Anterior cingulate cortex (tissue), 58 donors: ENCODE results near the gene KCNC1.
A peak's percentile ranks its signal among the peaks of the same experiment; 100 is the strongest.

ENCODE experiments used
- DNase-seq, 58 donors: peaks; one replicate each; lab custom pipeline; 2025; lab: John Stamatoyannopoulos, UW

KCNC1 gene

DNA sequence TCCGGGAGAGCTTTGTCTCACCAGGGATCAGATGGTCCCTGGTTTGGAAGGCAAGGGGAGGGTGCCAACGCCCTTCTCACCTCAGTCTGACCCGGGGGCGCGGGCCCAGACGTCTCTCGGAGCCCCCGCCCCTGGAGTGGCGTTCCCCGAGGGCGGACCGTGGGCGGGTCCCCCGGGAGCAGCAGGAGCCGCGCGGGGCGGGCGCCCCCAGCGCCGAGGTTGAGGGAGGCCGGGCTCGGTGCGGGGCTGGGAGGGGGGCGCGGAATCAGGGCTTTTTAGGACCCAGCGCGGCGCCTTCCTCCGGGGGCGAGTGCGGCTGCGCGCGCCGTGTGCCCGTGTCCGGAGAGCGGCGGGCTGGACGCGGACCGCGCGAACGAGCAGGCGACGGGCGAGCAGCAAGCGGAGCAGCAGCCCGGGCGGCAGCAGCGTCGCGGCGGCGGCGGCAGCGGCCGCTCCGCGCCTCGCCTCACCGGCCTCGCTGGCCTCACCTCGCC is at the start of gene KCNC1:
KCNC1 (plus strand) TSS at position 364 of the 494 bp plus-strand sequence. CDS start 1,222 bp downstream, outside the sequence.
- peak in 35 of 58 donors; percentile 9 to 67 (median 39) for DNase-seq

DNA sequence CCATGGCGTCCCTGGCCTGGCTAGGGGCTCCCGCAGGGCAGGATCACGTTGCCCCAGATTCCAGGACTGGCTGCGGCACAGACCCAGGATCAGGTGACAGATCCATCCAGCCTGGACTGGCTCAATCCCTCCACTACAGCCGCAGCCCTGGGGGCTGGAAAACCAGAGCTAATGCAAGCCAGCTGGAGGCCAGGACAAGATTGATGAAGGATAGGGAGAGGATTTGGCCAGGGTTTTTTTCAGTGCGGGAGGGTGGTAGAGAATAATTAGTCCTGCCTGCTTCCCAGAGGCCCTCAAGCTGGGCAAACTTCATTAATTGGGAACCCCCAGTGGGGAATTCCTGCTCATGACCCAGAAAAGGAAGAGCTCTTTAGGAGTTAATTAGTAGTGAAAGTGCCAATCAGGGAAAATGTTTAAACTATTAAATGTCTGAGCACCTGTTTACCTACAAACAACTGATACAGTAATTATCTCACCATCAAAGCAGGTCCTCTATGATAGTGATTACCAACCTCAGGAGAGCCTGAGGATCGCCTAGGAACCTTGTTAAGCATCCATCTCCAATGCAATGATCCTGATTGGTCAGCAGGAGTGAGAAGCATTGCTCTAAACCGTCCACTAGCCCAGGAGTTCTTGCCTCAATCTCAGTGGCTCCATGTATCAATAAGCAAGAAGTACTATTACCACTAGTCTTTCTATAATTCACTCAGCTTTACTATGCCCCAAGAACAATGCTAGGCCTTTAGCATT is 48.2 kb upstream of the KCNC1 start:
- no peak for DNase-seq

DNA sequence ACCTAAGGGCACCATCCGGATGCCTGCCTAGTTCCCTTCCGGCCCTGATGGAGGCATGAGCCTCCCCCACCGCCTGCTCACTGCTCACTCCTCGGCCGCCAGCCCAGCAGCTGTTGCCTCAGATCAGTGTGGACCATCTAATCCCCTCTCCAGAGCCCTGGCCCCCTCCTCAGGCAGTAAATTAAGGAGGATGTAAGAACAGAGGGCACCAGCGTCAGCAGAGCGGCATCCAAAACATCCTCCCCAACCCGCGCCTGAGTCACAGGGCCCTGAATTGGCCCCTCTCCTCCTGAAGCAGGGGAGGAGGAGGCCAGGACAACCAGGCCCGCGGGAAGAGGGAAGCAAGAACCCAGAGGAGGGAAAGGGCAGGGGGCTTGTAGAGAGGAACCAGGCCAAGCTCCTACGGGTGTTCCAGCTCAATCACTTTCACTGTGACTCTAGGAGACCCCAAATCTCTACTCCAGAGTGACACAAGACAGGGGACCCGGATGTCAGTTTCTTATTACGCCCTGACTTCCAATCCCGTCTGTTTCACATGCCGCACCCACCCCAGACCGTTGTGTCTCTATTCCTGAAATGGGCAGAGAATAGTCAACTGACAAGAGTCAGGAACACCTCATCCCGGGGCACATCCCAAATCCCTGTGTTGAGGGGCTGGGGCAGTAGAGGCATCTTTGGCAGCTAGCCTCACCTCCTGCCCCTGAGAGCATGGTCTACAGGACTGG is 46.5 kb upstream of the KCNC1 start:
- DNase-seq: no peak

DNA sequence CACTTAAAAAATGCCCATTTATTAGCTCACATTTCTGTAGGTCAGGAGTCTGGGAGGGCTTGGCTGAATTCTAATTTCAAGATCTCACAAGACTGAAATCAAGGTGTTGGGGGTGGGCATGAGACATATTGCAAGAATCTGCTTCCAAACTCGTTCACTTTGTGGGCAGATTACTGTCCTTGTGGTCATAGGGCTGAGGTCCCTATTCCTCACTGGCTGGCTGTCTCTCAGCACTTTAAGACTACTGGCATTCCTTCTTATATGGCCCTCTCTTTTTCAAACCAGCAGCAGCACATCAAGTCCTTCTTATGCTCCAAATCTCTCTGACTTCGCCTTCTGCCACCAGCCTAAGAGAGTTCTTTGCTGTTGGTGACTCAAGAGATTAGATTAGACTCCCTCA is 43.0 kb upstream of the KCNC1 start:
- no peak for DNase-seq

DNA sequence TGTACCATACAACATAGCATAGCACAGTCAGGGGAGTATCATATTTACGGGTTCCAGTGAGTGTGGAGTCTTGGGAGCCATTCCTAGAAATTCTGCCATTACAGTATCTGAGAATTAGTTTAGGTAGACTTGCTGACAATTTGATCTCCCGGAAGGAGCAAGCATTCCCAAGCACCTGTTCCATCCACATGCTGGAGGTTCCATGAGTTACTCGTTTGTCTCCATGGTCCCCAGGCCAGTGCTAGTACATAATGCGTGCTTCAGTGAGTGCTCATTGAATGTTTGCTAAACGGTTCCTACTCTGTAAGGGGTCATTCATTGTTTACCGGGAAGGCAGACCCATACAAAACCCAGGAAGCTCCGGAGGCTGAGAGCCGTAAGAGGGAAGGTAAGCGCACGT is 42.6 kb upstream of the KCNC1 start:
- DNase-seq: no peak

DNA sequence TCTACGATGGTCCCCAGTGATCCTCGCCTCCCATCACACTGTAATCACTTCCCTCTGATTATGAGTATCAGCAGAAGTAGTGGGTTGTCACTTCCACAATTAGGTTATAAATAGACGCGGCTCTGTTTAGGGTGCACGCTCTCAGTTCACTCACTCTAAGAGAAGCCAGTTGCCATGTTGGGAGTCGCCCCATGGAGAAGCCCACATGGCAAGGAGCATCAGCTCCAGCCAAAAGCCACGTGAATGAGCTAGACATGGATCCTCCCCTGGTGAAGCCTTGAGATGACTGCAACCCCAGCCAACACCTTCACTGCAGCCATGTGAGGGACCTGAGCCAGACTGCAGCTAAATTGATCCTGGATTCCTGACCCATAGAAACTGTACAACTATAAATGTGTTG is 41.6 kb upstream of the KCNC1 start:
- no peak for DNase-seq

DNA sequence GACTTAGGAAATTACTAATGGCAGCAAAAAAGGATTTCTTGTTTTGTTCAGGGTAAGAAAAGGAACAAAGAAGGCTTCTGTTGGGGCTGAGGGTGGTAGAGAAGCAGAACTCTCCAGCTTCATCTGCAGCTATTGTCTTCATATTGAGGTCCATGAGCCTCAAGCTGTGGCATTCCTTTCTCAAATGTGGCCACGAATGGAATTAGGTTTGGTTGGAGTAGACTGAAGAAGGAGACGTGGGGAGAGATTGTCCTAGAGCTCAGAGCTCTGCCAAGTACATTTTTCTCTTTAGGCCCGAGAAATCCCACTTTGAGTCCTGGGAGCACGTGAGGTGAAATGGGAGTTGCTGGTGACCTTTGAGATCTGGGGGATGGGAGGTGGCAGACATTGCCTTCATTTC is 41.0 kb upstream of the KCNC1 start:
- DNase-seq: no peak

DNA sequence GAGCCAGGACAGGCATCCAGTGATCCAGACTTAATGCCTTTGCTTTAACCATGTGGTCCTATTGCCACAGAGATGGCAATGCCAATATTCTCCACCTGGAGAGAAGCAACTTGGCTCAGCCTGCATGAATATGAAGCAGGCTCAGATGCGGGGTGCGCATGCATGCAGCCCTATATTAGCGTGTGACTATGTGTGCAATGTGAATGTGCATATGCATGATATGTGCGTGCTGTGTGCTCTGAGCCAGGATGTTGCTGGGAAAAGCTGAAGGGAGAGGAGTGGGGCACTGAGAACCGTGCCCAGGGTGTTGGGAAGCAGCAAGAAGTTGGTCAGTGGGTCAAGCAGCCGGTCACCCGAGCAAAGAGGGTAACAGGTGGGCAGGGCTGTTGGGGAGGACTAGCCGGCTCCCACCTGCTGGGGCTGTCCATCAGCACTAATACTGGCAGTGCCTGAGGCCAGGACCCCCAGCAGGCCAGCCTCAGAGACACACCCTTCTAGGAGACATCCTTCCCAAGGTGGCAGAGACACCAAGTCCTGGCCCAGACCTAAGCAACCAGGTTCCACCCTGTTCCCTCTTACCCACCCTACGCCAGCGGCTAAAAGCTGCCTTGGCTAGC is 40.0 kb upstream of the KCNC1 start:
- DNase-seq: no peak

DNA sequence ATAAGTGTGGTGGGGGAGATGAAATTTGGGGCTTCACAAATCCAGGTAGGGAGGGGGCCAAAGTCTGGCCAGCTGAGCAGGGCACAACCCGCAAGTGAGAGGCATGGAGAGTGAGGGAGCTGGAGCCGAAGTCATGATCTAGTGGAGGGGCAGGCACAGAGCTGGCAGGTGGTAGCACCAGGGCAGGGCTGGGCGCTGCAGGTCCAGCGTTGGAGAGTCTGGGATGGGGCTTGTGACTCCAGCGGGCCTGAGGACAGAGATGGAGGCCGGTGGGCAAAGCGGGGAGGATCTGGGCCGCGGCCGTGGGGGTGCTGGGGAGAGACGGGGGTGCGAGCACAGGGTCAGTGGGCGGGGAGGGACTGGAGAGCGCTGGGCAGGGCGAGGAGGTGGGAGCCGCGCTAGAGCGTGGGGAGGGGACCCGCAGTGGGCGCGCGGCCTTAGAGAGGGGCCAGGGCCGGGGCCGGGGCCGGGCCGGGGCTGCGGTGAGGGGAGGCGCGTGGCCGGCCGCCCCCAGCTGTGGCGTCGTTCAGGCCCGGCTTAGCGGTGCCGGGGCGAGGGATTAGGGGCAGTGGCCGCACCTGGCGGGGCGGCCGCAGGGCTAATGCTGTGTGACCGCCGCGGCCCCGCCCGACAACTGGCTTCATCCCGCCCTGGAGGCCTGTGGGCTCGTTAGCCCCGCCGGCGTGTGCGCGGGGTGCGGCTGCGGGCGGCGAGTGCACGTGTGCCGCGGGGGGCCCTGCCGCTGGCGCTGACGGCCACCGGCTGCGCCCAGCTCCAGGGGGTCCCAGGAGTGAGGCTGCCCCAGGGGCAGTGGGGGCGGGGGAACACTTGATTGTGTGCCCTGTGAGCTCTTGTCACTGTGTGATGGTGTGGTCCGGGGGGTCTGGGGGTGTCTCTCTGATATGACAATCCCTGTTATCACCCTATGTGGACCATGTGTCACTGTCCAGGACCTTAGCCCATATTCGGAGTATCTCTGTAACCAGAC is 38.8 kb upstream of the KCNC1 start:
- no peak for DNase-seq

DNA sequence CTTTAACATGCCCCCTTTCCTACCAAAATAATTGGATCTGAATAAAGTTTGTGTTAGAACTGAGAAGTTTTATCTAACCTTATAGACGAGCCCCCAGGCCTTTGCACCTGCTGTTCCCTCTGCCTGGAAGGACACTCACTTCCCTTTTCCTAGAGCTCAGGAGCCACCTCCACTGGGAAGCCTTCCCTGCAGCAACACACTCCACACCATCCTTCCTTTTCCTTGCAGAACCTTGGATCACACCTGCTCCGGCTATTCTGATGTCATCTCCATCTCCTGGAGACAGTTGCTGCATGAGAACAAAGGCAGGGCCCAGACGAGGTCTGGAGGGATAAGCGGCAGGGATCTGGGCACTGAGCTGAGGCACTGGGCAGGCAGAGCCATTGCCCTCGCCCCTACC is 37.8 kb upstream of the KCNC1 start:
- DNase-seq: no peak

DNA sequence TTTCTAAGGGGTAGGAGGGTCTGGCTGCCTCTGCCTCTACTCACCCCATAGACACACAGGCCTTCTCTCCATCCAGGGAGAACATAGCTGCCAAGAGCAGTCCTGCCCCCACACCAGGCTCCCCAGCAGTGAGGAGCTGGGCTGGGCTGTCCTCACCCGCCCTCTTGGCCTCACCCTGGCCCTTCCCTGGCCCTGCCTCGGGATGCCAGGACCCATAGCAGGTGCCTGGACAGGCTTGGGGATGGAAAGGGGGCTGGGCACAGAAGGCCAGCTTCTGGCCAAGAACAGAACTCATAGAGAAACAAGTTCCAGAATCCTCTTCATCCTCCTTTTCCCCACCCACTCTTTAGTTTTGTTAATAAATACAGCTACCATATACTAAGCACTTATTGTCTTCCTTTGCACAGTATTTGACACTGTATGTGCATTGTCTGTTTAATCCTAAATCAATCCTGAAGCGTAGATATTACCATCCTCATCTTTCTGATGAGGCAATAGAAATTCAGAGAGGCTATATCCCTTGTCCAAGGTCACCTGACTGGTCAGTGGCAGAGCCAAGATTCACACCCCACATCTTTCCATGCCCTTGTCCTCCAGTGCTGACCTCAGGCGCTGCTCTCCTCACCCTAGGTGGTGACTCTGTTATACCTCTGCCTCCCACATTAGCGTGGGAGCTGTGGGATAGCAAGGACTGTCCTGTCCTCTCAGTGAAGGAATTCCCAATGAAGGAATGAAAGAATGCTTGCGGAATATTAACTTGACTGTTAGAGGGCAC is 37.2 kb upstream of the KCNC1 start:
- no peak for DNase-seq

DNA sequence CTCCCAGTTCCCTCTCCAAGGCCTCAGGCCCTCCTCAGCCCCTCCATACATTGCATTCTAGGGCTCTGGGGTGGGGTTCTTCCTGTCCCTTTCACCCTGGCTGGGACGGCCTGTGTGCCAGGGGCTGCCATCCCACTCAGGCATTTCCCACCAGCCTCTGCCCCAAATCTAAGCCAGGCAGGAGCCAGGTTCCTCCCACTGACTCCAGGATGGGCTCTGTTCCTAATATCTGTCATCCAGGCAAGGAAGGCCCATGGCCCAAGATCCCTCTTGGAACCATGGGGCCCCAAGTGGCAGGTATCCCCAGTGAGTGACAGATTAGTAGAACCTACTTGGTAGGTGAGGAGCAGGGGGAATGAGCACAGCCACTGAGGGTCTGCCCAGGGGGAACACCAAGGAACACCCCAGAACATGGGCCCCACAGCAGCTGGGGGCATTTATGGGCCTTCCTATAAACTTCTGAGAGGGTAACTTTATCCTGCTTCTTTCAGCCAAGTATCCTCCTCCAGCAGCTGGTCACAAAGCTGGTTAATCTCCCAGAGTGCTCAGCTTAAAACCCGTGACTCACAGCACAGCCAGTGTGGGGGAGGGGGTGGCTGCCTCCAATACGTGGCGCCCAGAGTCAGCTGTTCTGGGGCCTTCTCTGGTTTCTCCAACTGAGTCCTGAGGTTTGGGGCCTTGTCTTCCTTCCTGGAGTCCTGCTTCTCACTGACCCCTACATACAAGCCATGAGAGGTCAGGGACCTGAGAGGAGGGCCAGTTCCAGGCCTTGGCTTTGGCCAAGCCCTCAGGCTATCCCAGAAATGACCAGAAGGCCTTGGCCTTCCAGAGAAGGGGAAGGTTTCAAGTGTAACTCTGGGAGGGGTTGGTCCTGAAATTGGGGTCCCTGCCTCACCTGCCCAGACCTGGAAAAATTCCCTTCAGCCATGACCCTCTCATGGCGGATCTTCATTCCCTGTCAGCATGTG is 35.1 kb upstream of the KCNC1 start:
- DNase-seq: no peak

DNA sequence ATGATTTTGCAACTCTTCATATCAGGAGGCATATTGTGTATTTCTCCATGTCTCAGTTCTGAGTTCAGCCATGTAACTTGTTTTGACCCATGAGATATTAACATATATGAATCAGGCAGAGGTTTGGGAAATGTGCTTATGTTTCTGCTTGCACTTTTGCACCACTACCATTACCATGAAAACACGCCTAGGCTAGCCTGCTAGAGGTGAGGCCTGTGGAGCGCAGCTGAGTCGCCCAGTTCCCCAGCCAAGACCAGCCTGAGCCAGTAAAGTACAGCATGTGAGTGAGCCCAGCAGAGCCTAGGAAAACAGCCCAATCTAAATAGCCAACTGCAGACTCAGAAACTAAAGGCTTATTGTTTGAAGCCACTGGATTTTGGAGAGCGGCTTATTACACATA is 33.6 kb upstream of the KCNC1 start:
- DNase-seq: peak in 2 of 58 donors; percentile 1 to 3

DNA sequence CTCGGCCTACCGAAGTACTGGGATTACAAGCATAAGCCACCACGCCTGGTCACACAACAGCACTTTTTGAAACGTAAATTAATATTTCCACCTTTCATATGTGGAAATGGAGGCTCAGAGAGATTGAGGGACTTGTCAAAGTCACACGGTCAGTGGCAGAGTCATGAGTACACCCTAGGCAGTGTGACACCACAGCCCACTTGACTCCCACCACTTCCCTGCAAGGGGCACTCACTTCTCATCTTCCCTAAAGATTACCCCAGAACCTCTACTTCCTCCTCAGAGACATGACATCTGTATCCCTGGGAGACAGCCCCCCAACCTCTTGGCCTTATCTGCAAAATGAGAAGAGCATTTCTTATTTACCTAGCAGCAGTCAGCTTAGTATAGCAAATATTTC is 31.7 kb upstream of the KCNC1 start:
- no peak for DNase-seq

DNA sequence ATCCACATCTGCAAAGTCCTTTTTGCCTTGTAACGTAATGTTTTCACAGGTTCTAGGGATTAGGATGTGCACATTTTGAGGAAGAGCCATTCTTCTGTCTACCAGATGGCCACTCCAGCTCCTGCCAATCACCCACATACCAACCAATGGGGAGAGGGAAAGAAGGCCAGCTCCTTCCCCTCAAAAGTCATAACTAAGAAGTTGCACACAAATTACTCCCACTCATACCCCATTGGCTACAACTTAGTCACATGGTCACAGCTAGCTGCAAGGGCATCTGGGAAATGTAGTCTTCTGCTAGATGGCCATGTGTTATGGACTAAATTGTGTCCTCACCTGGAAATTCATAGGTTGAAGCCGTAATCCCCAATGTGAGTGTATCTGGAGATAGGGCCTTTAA is 30.6 kb upstream of the KCNC1 start:
- no peak for DNase-seq

DNA sequence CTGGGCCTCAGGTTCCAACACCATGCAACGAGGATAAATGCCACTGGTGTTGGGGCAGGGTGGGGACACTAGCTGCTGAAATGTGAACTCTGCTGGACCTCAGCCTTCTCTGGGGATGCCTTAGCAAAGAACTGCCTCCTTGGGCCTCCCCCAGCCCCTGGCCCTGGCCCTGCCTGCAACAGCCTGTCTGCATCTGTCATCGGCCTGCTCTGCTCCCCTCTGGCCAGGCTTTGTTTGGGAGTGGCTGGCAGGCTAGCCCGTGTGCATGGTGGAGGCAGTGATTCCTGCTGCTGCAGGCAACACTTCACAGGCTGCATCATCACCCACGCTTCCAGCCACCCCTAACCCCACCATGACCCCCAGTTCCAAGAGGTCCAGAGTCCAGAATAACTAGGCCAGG is 26.8 kb upstream of the KCNC1 start:
- no peak for DNase-seq

DNA sequence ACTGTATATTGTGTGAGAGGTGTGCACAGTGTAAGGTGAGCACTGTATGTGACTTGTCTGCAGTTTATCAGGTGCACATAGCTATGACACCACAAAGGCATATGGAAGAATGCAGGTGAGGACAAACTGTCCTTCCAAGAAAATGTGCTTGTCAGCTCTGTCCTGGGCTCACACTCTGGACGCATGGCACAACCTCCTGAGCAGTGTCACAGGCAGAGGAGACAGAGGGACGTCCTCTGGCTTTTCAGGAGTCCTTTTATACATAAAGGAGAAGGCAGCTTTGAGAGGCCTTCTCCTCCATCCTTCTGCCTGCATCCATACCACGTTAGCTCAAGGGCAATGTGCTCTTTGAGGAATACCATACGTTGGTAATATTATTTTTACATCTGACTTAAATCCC is 22.7 kb upstream of the KCNC1 start:
- no peak for DNase-seq

DNA sequence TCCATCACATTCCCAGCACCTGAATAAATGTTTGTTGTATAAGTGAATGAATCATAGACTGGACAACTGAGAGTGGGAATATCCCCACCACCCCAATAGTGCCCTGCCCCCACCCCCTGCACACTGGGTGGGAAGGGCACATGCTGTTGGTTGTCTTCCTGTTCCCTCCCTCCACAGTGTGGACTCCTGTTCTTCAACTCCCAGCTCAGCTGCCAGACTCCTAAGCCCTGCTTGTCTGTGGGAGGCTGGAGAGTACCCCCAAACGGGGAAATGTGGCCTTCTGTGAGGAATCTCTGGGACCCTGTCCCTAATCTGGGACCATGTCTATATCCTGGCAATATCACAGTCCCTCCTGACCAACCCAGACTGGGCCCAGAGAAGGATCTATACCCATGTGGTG is 20.7 kb upstream of the KCNC1 start:
- no peak for DNase-seq
